Lung microvascular endothelial cell (primary cell): Measurements from ENCODE around the gene BCAP31. TPM values are rescaled to one million over a fixed set of nuclear protein-coding genes. Genes with fewer than 3 reads are reported as not detected.

Source experiments
- DNase-seq, 2 donors: peaks; one replicate each; pipeline versions ENCODE4 v3.0.0 to v3.0.0-alpha.2; 2010; ENCODE audit warnings: low read depth in 2 of 2
- total RNA-seq: library from RNA; depleted of rRNA; stranded (reverse); fragments of >200 nt; gene quantifications from 2 replicates; pipeline ENCODE4 v1.2.1, GENCODE V29; 2014

Gene BCAP31
- 236 and 400 TPM in 2 replicates for total RNA-seq

DNA sequence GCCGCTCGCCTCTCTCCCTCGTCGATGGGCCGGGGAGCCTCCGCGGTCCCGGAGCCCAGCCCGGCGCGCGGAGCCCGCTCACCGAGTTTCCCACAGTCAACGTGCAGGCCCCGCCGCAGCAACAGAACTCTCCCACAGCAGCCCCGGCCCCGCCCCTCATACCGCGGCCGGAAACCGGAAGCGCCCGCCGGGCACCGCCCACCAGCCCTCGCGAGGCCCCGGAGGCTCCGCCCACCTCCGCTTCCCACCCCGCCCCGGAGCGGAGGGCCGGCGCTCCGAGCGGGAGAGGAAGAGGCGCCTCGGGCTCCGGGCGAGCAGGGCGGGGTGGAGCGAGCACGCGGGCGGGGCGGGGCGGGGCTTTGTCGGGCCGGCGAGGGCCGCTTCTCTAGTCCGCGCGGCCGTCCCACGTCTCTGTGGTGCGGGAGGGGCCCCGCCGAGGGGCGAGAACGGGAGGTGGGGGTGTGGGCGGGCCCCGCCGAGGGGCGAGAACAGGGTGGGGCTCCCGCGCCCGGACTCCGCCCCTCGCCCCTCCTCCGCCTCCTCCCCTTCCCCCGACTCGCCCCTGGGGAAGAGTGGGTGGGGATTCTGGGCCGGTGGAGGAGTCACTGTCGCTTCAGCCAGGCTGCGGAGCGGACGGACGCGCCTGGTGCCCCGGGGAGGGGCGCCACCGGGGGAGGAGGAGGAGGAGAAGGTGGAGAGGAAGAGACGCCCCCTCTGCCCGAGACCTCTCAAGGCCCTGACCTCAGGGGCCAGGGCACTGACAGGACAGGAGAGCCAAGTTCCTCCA, at the start of gene BCAP31, which contains the start of gene ABCD1:
BCAP31 (minus strand) TSS at position 136 of the 787 bp plus-strand sequence. CDS start 1,143 bp downstream, outside the sequence.
ABCD1 (plus strand) TSS at position 605 of the 787 bp plus-strand sequence. CDS start 411 bp downstream, outside the sequence.
- peak; percentile 88 to 91 for DNase-seq

DNA sequence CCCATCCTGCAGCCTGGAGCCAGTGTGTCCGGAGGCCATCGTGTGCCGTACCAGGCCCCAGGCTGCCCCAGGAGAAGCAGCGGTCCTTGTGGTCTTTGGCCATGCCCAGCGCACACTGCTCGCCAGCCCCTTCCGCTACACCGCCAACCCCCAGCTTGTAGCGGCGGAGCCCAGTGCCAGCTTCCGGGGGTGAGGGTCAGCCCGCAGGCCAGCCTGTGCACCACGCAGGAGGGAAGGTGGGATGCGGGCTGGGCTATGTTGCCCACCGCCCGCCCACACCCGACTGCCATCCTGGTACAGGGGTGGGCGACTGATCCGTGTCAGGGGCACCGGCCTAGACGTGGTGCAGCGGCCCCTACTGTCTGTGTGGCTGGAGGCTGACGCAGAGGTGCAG, 49.0 kb upstream of the BCAP31 start:
- DNase-seq: no peak

DNA sequence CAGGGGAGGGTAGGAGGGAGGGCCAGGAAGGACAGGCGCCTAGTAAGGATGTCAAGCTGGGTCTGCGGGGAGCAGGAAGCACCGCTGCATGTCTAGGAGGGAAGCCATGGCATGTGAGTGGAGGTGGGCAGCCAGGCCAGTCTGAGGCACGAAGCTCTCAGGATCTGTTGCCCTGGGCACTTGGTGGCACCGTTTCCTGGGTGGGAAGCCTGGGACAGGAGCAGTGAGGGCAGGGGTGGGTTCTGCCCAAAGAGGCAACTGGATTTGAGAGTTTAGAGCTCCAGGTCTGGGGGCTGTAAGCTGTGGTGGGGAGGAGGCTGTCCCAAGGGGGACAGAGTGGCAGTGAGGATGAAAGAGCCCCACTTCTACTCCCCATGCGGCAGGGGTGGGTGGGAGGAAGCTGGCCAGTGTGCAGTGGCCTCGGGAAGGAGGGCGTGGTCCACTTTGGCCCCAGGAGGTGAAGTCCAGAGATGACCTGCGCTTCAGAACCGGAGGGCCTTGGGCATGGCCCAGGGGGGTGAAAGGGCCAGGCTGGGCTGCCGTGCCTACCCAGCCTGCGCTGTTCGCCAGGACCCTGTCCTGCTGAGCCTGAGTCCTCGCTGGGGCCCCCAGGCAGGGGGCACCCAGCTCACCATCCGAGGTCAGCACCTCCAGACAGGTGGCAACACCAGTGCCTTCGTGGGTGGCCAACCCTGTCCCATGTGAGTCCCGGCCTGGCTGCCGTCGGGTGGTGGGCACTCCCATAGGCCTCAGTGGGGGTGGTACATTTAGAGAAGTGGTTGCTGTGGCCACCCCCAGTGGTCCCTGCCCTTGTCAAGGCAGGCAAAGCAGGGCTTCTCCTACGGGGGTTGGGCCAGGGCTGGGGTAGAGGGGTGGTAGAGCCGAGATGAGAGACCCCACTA, 48.4 kb upstream of the BCAP31 start:
- no peak for DNase-seq

DNA sequence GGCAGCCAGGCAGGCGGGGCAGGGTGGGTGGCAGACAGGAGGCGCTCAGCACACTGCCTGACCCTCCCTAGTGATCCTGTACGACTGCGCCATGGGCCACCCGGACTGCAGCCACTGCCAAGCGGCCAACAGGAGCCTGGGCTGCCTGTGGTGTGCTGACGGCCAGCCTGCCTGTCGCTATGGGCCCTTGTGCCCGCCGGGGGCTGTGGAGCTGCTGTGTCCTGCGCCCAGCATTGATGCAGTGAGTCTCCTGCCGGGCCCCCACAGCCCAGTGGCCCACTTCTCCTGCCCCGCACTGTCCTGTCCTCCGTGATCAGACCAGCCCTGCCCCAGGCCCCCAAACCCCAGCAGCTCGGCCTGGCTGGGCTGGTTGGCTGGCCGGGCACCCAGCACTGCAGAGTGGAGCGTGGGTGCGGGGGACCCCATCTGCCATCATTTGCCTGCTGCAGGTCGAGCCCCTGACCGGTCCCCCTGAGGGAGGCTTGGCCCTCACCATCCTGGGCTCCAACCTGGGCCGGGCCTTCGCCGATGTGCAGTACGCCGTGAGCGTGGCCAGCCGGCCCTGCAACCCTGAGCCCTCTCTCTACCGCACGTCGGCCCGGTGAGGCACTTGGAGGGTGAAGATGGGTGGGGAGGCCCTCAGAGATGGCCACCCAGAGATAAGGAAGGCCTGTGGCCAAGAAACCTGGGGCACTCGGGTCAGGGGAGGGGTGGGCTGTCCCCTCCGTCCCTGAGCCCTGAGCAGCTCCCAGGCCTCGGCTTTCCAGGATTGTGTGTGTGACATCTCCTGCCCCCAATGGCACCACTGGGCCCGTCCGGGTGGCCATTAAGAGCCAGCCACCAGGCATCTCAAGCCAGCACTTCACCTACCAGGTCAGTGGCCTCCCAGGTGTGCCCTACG, 47.5 kb upstream of the BCAP31 start:
- DNase-seq: no peak

DNA sequence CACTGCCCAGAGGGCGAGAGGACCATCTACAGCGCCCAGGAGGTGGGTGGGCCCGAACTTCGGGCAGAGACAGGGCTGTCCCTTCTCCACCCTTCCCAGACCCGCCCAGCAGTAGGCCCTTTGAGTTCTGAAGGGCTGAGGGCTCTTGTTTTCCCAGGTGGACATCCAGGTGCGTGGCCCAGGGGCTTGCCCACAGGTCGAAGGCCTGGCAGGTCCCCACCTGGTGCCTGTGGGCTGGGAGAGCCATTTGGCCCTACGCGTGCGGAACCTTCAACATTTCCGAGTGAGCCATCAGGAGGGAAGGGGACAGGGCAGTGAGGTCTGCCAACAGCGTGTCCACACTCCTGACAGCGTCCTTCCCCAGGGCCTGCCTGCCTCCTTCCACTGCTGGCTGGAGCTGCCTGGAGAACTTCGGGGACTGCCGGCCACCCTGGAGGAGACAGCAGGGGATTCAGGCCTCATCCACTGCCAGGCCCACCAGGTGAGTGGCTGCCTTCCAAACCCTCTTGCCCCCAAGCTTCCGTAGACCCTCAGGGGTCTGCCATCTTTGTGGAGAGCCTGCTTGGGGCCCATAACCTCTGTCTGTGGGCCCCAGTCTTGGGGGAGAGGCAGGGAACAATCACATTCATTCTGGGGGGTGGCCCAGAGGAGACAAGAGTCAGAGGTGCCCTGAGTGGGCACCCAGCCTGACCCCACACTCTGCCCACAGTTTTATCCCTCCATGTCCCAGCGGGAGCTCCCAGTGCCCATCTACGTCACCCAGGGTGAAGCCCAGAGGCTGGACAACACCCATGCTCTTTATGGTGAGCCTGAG, 46.6 kb upstream of the BCAP31 start:
- DNase-seq: no peak

DNA sequence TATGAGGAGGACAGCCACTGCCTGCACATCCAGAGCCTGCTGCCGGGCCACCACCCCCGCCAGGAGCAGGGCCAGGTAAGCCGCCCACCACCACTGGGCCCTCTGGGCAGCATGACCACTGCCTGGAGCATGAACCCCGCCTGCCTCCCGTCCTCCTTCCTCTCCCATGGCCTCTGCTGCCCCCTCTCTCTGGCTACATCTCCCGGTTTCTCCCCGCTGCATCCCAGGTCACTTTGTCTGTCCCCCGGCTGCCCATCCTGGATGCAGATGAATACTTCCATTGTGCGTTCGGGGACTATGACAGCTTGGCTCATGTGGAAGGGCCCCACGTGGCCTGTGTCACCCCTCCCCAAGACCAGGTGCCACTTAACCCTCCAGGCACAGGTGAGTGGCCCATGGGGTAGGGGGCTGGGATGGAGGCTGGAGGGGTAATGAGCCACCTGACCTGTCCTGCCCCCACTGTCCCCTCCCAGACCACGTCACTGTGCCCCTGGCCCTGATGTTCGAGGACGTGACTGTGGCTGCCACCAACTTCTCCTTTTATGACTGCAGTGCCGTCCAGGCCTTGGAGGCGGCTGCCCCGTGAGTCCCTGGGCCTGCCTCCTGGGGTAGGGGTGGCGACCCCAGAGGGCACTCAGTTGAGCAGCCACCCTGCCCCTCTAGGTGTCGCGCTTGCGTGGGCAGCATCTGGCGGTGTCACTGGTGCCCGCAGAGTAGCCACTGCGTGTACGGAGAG, 45.8 kb upstream of the BCAP31 start:
- DNase-seq: no peak

DNA sequence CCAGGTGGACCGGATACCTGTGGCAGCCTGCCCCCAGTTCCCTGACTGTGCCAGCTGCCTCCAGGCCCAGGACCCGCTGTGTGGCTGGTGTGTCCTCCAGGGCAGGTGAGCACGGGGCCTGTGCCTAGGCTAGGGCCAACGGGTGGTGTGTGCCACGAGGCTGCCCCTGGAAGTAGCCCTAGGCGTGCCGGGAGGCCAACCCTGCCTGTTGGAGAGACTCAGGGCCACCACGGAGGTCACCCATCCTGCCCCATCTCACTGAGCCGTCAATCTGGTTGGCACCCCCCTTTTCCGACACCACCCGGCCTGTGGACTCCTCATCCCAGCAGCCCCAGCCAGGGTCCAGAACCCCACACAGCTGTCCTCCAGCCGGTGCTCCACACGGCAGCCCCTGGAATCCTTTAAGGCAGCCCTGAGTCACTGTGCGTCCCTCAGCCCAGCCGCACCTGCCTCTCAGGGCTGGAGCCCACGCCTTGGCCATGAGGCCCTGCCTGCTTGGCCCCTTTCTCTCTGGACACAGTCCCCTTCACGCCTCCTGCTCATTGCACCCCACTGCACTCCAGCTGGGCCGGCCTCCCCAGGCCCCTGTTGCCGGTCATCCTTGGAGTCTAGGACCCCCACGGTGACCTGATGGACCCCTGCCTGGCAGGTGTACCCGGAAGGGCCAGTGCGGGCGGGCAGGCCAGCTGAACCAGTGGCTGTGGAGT, 45.1 kb upstream of the BCAP31 start:
- no peak for DNase-seq

DNA sequence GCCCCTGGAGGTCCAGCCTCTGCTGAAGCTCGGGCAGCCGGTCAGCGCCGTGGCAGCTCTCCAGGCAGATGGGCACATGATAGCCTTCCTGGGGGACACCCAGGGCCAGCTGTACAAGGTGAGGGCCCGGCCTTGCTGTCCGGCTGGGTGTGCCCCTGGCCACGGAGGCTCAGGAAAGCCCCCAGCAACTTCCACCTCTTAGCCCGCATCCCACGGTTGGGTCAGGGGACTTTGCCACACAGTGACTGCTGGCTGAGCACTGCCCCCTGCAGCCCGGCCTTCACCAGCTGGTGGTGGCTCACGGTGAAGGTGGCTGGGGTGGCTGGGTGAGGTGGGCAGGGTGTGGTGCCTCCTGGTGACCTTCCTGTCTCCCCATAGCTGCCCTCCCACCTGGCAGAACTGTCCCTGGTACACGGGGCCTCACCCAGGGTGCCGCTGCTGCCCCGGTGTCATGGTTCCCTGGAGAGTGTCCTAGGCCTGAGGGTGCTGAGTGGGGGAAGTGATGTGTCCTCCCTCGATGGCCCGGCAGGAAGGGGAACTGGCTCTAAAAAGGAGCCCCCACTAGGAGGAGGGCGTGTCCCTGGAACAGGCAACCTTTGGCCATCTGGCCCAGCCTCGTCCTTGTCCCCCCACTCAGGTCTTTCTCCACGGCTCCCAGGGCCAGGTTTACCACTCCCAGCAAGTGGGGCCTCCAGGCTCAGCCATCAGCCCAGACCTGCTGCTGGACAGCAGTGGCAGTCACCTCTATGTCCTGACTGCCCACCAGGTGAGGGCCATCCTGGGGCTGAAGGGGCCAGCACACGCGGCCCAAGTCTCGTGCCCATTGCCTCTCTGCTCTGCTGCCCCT, 44.3 kb upstream of the BCAP31 start:
- DNase-seq: peak in 1 of 2 donors; percentile 16

DNA sequence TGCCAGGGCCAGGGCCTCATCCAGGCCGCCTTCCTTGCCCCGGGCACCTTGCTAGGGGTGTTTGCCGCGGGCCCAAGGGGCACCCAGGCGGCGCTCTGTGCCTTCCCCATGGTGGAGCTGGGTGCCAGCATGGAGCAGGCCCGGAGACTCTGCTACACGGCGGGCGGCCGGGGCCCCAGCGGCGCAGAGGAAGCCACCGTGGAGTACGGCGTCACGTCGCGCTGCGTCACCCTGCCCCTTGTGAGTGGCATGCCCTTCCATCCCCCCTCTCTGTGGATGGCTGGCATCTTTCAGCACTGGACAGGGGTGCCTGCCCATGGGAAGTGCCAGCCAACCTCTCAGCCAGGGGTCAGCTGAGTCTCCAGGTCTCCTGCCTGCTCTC, 43.5 kb upstream of the BCAP31 start:
- no peak for DNase-seq

DNA sequence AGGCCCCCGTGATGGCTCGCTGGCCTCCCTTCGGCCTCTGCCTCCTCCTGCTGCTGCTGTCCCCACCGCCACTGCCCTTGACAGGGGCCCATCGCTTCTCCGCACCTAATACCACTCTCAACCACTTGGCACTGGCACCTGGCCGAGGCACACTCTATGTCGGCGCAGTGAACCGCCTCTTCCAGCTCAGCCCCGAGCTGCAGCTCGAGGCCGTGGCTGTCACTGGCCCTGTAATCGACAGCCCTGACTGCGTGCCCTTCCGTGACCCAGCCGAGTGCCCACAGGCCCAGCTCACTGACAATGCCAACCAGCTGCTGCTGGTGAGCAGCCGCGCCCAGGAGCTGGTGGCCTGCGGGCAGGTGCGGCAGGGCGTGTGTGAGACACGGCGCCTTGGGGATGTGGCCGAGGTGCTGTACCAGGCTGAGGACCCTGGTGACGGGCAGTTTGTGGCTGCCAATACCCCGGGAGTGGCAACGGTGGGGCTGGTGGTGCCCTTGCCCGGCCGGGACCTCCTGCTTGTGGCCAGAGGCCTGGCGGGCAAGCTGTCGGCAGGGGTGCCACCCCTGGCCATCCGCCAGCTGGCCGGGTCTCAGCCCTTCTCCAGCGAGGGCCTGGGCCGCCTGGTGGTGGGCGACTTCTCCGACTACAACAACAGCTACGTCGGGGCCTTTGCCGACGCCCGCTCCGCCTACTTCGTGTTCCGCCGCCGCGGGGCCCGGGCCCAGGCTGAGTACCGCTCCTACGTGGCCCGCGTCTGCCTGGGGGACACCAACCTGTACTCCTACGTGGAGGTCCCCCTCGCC, 42.9 kb upstream of the BCAP31 start:
- no peak for DNase-seq

DNA sequence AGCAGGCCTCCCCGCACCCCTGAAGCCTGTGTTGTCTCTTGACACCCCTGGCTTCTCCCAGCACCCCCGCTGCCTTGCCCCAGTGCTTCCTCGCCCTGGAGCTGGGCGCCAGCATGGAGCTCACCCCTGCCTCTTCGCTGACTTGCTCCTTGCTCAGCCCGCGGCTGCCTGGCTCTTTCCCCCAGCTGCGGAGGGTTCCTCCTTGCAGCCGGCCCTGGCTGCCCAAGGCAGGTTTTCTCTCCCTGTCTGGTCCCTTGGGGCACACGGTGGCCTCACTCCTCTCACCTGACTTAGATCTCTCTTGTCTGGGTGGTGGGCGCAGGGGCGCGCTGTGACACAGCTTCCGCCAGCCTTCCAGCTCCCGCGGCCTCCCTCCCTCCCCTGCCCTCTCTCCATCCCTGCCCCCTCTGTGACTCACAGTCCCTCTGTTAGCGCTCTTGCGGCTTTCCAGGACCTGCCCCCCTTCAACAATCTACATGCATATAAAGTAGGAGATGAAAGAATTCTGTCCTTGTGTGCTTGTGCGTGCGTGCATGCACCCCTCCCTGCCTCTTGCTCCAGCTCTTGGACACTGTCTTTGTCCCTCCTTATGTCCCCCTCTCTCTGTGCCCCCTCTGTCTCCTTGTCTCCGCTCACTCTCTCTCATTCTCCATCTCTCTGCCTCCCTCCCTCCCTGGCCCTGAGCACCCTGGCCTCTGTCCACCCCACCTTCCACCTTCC, 42.1 kb upstream of the BCAP31 start:
- peak; percentile 53 to 67 for DNase-seq

DNA sequence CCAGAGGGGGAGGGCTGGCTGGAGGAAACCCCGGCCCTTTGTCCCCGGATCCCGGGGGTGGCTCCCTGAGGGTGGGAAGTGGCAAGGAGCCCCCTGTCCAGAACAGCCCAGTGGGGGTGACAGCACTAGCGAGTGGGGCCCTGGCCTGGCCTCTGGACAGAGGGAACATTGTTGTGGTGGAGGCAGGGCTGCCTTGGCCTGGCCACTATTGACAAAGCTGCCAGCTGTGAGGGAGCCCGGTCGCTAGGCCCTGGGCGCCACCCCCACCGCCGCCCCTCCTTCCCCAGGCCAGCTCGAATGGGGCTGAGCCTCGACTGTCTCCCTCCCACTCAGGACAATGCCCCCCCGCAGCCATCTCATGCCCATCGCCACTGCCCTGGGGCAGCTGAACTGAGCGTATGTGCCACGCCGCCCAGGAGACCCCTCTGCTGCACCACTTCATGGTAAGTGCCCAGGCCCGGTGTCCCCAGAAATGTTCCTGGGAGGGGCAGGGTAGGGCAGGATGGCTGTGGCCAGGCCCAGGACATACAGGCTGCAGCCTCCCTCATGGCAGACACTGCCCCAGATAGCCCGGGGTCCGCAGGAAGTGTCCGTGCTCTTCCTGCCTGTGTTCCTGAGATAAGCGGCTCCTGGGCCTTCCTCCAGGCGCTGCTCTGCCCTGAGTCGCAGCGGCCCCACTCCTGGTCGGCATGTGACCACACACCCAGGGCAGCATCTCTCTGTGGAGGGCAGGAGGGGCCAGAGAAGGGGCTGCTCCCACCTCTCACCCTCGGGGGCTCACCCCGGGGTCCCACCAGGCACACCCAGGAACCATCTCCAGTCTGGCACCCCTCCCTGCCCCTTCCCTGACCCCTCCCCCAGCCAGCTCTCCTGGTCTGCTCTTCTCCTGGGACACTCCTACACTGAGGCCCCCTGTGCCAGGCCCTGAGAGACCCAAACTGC, 41.2 kb upstream of the BCAP31 start:
- peak; percentile 37 to 70 for DNase-seq

DNA sequence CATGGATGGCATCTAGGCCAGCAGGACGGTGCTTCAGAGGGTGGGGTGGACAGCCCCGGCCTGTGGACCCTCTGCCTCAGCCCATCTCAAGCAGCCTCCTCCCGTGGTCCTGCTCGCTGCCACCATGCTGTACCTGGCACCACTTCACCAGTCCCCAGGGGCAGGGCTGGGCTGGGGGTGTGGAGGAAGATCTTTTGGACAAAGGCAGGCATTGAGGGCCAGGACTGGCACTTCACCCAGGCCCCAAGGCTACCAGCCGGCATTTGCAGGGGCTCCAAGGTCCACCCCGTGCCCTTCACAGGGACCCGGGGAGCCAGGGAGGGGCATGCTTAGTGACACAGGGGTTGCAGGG, 40.6 kb upstream of the BCAP31 start:
- DNase-seq: no peak

DNA sequence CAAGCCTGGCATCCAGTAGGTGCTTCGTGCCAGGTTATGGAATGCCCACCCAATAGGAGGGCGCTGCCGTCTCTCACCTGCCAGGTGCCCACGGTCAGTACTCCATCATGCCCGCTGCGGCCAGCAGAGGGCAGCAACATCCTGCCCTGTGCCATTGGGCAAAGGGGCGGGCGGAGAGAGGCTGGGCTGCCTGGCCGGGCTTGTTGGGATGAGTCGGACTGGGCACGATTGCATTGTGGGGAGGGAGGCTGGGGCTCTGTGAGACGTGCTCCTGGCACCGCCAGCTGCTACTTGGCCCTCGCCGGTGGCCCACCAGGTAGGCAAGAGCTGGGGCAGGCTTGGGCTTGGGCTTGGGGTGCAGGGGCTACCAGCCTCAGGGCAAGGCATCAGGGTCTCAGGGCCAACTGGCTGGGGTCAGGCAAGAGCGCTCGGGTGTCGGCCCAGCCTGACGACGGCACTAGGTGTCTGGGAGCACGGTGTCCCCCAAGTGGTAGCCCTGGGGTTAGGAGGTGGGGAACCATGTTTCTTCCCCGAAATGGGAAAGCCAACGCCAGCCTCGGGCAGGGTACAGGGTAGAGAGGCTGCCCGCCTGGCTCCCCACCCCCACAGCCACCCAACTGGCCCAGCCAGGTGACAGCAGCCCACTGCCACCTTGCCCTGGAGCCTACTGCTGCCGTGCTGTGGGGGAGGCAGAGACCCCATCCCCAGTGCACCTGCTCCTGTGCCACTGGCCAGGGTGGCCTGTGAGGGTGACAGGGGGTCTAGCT, 40.0 kb upstream of the BCAP31 start, which contains the start of gene PLXNB3:
PLXNB3 (plus strand) TSS at position 261 of the 767 bp plus-strand sequence. CDS start 1,287 bp downstream, outside the sequence.
- peak; percentile 66 to 81 for DNase-seq
